Endothelial cell of umbilical vein (primary cell): ENCODE measurements around the gene TRAF7.
"Not testable (repeated sequence)": the region's sequence is repeated elsewhere in the genome, so short reads cannot be mapped to it uniquely, and the experiment has no call there.

ENCODE experiments used
- EZH2 ChIP-seq: IDR thresholded peaks from 2 replicates; pipeline ENCODE4 v1.6.1; 2012; ENCODE audit warnings: borderline replicate concordance, low read depth, mild to moderate bottlenecking, moderate library complexity, low read length, inconsistent platforms; ENCODE audit not compliant: severe bottlenecking
- FOS ChIP-seq: IDR thresholded peaks from 2 replicates; pipeline ENCODE4 v1.6.1; 2011; ENCODE audit warnings: mild to moderate bottlenecking, low read length, moderate library complexity, borderline replicate concordance; ENCODE audit not compliant: insufficient read depth
- GATA2 ChIP-seq: IDR thresholded peaks from 2 replicates; pipeline ENCODE4 v1.7.0; 2011; ENCODE audit warnings: low read depth, mild to moderate bottlenecking, moderate library complexity, mixed read lengths, low read length; ENCODE audit not compliant: insufficient read length, insufficient read depth
- JUN ChIP-seq: IDR thresholded peaks from 2 replicates; pipeline ENCODE4 v1.6.1; 2011; ENCODE audit warnings: borderline replicate concordance, low read depth; ENCODE audit not compliant: insufficient read length, insufficient read depth
- MYC ChIP-seq: IDR thresholded peaks from one replicate; pipeline ENCODE4 v1.6.1; 2011; ENCODE audit warnings: mild to moderate bottlenecking, low read depth, low read length
- POLR2A ChIP-seq: IDR thresholded peaks from 2 replicates; pipeline ENCODE4 v1.6.1; 2012; ENCODE audit warnings: low read depth, mild to moderate bottlenecking, control low read depth, low read length
- POLR2AphosphoS5 ChIP-seq: IDR thresholded peaks from 2 replicates; pipeline ENCODE4 v1.6.1; 2012; ENCODE audit warnings: low read depth, mild to moderate bottlenecking, control low read depth, low read length, moderate library complexity; ENCODE audit not compliant: insufficient read depth
- TF ChIP-seq, protein P1 (sequence below), 2 donors: IDR thresholded peaks; 1 replicate in 1 of 2; 2 replicates in 1 of 2; pipeline ENCODE4 v1.5.1; 2011; ENCODE audit warnings: low read length in 2 of 2, mild to moderate bottlenecking in 2 of 2, moderate library complexity in 2 of 2, control low read depth in 1 of 2, inconsistent platforms in 1 of 2, low read depth in 1 of 2; ENCODE audit not compliant: insufficient read depth in 1 of 2; ENCODE audit errors: extremely low read depth in 1 of 2
- TF ChIP-seq, protein P2 (sequence below): IDR thresholded peaks from 2 replicates; pipeline ENCODE4 v1.6.1; 2011; ENCODE audit not compliant: insufficient read depth, insufficient read length

DNA sequence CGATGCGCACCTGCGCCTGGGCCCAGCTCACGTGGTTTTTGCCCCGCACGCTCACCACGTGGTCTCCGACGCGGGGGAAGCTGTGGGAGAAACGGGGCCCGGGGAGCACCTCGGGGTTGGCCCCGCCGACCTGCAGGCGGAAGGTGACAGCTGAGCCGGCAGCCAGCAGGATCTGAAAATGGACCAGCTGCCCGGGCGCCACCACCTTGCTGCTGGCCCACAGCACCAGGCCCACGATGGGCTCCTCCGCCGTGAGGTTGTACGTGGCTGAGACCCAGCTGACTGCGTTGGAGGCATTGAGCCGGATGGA, 46.4 kb upstream of the TRAF7 start:
- TF ChIP-seq EZH2, POLR2AphosphoS5, POLR2A, MYC, GATA2, JUN, FOS: not testable (repeated sequence)
- TF ChIP-seq, protein P1, sequence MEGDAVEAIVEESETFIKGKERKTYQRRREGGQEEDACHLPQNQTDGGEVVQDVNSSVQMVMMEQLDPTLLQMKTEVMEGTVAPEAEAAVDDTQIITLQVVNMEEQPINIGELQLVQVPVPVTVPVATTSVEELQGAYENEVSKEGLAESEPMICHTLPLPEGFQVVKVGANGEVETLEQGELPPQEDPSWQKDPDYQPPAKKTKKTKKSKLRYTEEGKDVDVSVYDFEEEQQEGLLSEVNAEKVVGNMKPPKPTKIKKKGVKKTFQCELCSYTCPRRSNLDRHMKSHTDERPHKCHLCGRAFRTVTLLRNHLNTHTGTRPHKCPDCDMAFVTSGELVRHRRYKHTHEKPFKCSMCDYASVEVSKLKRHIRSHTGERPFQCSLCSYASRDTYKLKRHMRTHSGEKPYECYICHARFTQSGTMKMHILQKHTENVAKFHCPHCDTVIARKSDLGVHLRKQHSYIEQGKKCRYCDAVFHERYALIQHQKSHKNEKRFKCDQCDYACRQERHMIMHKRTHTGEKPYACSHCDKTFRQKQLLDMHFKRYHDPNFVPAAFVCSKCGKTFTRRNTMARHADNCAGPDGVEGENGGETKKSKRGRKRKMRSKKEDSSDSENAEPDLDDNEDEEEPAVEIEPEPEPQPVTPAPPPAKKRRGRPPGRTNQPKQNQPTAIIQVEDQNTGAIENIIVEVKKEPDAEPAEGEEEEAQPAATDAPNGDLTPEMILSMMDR (IDR thresholded peaks at IDR 0.05; ENCODE audit: extremely low read depth in 1 of 2, insufficient read depth in 1 of 2, low read depth in 1 of 2, low read length in 2 of 2) = not testable (repeated sequence)
- TF ChIP-seq, protein P2, sequence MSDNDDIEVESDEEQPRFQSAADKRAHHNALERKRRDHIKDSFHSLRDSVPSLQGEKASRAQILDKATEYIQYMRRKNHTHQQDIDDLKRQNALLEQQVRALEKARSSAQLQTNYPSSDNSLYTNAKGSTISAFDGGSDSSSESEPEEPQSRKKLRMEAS = not testable (repeated sequence)
